EH (cell line): Measurements from ENCODE around the gene C20orf204.

Experiments used
- DNase-seq: peaks from one replicate; pipeline ENCODE4 v3.0.0-alpha.2; 2015; ENCODE audit warnings: low read depth

C20orf204 gene

GRCh38 chr20:64056639-64056888, 20.6 kb downstream of the C20orf204 start:
- no peak for DNase-seq

GRCh38 chr20:64056889-64057627, 21.1 kb downstream of the C20orf204 start:
- no peak for DNase-seq

GRCh38 chr20:64057628-64058498, 21.9 kb downstream of the C20orf204 start:
- DNase-seq = peak; percentile 65

GRCh38 chr20:64058536-64058935, 22.6 kb downstream of the C20orf204 start:
- DNase-seq = peak; percentile 29

- DNase-seq = no peak
Observed at GRCh38 chr20:64062276-64062595, 26.3 kb downstream of the C20orf204 start.

- peak; percentile 95 for DNase-seq
Observed at GRCh38 chr20:64062596-64063388, 26.8 kb downstream of the C20orf204 start, which contains the start of gene TCEA2. Gene TCEA2 (plus strand): TSS chr20:64063198. CDS start chr20:64063313, 115 bp downstream.

- peak; percentile 35 for DNase-seq
Observed at GRCh38 chr20:64063389-64064144, 27.6 kb downstream of the C20orf204 start.

- DNase-seq = peak; percentile 80
Observed at GRCh38 chr20:64064145-64064698, 28.2 kb downstream of the C20orf204 start.

GRCh38 chr20:64065062-64065973, 29.3 kb downstream of the C20orf204 start:
- DNase-seq = no peak

- DNase-seq = peak; percentile 88
Observed at GRCh38 chr20:64065974-64066343, 30.0 kb downstream of the C20orf204 start.

- DNase-seq = no peak
Observed at GRCh38 chr20:64067005-64067632, 31.1 kb downstream of the C20orf204 start.

- DNase-seq = no peak
Observed at GRCh38 chr20:64067733-64068307, 31.8 kb downstream of the C20orf204 start.

- DNase-seq = no peak
Observed at GRCh38 chr20:64068386-64069208, 32.6 kb downstream of the C20orf204 start.

GRCh38 chr20:64069209-64069613, 33.2 kb downstream of the C20orf204 start:
- no peak for DNase-seq

- peak; percentile 32 for DNase-seq
Observed at GRCh38 chr20:64069614-64070243, 33.7 kb downstream of the C20orf204 start.

- DNase-seq = no peak
Observed at GRCh38 chr20:64070244-64070993, 34.4 kb downstream of the C20orf204 start.
